GM23338 (cell line): ENCODE results near the gene RFNG. TPM values are rescaled to one million over a fixed set of nuclear protein-coding genes. Genes with fewer than 3 reads are reported as not detected.

ENCODE experiments used
- ATAC-seq: fragments of 200-7000 bp; cut with Tn5 transposase; 3 replicates; pipeline ENCODE4 v1.9.1; 2020
- DNase-seq: peaks from one replicate; pipeline ENCODE4 v3.0.0-alpha.2; 2015; ENCODE audit warnings: low spot score
- H2AFZ ChIP-seq: fragments of 200-600 bp; sonication (generic); 2 replicates; pipeline ENCODE4 v1.8.0; 2016; ENCODE audit warnings: antibody characterized with exemption, mild to moderate bottlenecking, moderate library complexity
- H3F3A ChIP-seq: fragments of 200-600 bp; sonication (generic); replicated peaks from 2 replicates; pipeline ENCODE4 v1.8.0; 2017; ENCODE audit warnings: antibody characterized with exemption, mixed run types, low read depth
- H3K27ac ChIP-seq: fragments of 200-600 bp; sonication (generic); 2 replicates; pipeline ENCODE4 v1.6.1; 2016; ENCODE audit warnings: low read depth
- H3K27me3 ChIP-seq: fragments of 200-600 bp; sonication (generic); 2 replicates; pipeline ENCODE4 v1.8.0; 2016; ENCODE audit warnings: mild to moderate bottlenecking, mixed run types, moderate library complexity; ENCODE audit not compliant: insufficient read depth
- H3K36me3 ChIP-seq: fragments of 200-600 bp; sonication (generic); 2 replicates; pipeline ENCODE4 v1.8.0; 2016; ENCODE audit warnings: mild to moderate bottlenecking; ENCODE audit not compliant: insufficient read depth
- H3K4me1 ChIP-seq: fragments of 200-600 bp; sonication (generic); 2 replicates; pipeline ENCODE4 v1.8.0; 2016; ENCODE audit warnings: mild to moderate bottlenecking, moderate library complexity; ENCODE audit not compliant: insufficient read depth
- H3K4me2 ChIP-seq: fragments of 200-600 bp; sonication (generic); 2 replicates; pipeline ENCODE4 v1.7.1; 2017; ENCODE audit warnings: mixed run types
- H3K4me3 ChIP-seq: fragments of 200-600 bp; sonication (generic); 2 replicates; pipeline ENCODE4 v1.6.1; 2016; ENCODE audit warnings: mixed run types
- H3K79me2 ChIP-seq: fragments of 200-600 bp; sonication (generic); replicated peaks from 2 replicates; pipeline ENCODE4 v1.8.0; 2017; ENCODE audit warnings: mild to moderate bottlenecking; ENCODE audit not compliant: insufficient read depth
- H3K9me2 ChIP-seq: fragments of 200-600 bp; sonication (generic); 2 replicates; pipeline ENCODE4 v1.8.0; 2017; ENCODE audit not compliant: insufficient read depth
- H4K20me1 ChIP-seq: fragments of 200-600 bp; sonication (generic); replicated peaks from 2 replicates; pipeline ENCODE4 v1.8.0; 2017; ENCODE audit warnings: mild to moderate bottlenecking; ENCODE audit not compliant: insufficient read depth
- H3K27ac Mint-ChIP-seq: 2 replicates; pipeline ENCODE4 v1.8.0; 2020; ENCODE audit warnings: inconsistent platforms, mild to moderate bottlenecking, moderate library complexity, mixed read lengths
- H3K27me3 Mint-ChIP-seq: 3 replicates; pipeline ENCODE4 v1.8.0; 2022; ENCODE audit warnings: low read depth, mild to moderate bottlenecking, moderate library complexity, mixed read lengths, inconsistent platforms; ENCODE audit not compliant: insufficient read depth, poor library complexity
- H3K36me3 Mint-ChIP-seq: 3 replicates; pipeline ENCODE4 v1.8.0; 2021; ENCODE audit warnings: low read depth, mild to moderate bottlenecking, inconsistent platforms, moderate library complexity, mixed read lengths
- H3K4me1 Mint-ChIP-seq: 3 replicates; pipeline ENCODE4 v1.8.0; 2020; ENCODE audit warnings: mild to moderate bottlenecking, inconsistent platforms, mixed read lengths
- H3K4me3 Mint-ChIP-seq: 3 replicates; pipeline ENCODE4 v1.8.0; 2021; ENCODE audit warnings: moderate library complexity, mild to moderate bottlenecking, inconsistent platforms, mixed read lengths
- H3K9me3 Mint-ChIP-seq: 3 replicates; pipeline ENCODE4 v1.8.0; 2020; ENCODE audit warnings: moderate library complexity, mild to moderate bottlenecking, inconsistent platforms, mixed read lengths
- CREB1 ChIP-seq: fragments of 250-450 bp; sonication (Bioruptor Pico); IDR thresholded peaks from 2 replicates; pipeline ENCODE4 v1.5.0; 2020; ENCODE audit warnings: low read depth, mild to moderate bottlenecking, moderate library complexity
- EZH2 ChIP-seq: fragments of 200-600 bp; sonication (generic); IDR thresholded peaks from one replicate; pipeline ENCODE4 v1.8.0; 2017; ENCODE audit warnings: antibody characterized with exemption, mild to moderate bottlenecking, low read depth; ENCODE audit not compliant: unreplicated experiment
- EZH2phosphoT487 ChIP-seq: fragments of 200-600 bp; sonication (generic); IDR thresholded peaks from one replicate; pipeline ENCODE4 v1.8.1; 2018; ENCODE audit warnings: antibody characterized with exemption; ENCODE audit not compliant: unreplicated experiment
- NANOG ChIP-seq: IDR thresholded peaks from 2 replicates; pipeline ENCODE4 v1.6.1; 2016; ENCODE audit warnings: antibody characterized with exemption, borderline replicate concordance
- POLR2AphosphoS5 ChIP-seq: IDR thresholded peaks from 2 replicates; pipeline ENCODE4 v1.6.1; 2016; ENCODE audit warnings: antibody characterized with exemption, low read depth
- STAT1 ChIP-seq: IDR thresholded peaks from one replicate; pipeline ENCODE4 v1.6.1; 2016; ENCODE audit warnings: antibody characterized with exemption; ENCODE audit not compliant: unreplicated experiment
- ZNF114 ChIP-seq: fragments of 250-450 bp; sonication (Bioruptor Pico); IDR thresholded peaks from 2 replicates; pipeline ENCODE4 v1.5.0; 2020; ENCODE audit warnings: mild to moderate bottlenecking, moderate library complexity
- ZNF331 ChIP-seq: fragments of 250-450 bp; sonication (Bioruptor Pico); IDR thresholded peaks from 2 replicates; pipeline ENCODE4 v1.5.0; 2020; ENCODE audit warnings: low read depth, mild to moderate bottlenecking, moderate library complexity
- polyA plus RNA-seq: library from polyadenylated mRNA; unstranded; fragments of >200 nt; fragmentation: Nextera tagmentation; extraction: Ambion mirVana; gene quantifications from 2 replicates; pipeline ENCODE4 v1.2.1, GENCODE V29; 2016
- total RNA-seq: library from RNA; depleted of rRNA; stranded (reverse); fragments of >200 nt; shearing (Covaris generic); gene quantifications from 2 replicates; pipeline ENCODE4 v1.2.3, GENCODE V29; 2014
- TF ChIP-seq, protein P1 (sequence below): IDR thresholded peaks from one replicate; pipeline ENCODE4 v1.6.1; 2018; ENCODE audit warnings: antibody characterized with exemption; ENCODE audit not compliant: unreplicated experiment
- TF ChIP-seq, protein P2 (sequence below): fragments of 250-450 bp; sonication (Bioruptor Pico); IDR thresholded peaks from 2 replicates; pipeline ENCODE4 v1.5.0; 2020; ENCODE audit warnings: mild to moderate bottlenecking, moderate library complexity
- TF ChIP-seq, protein P3 (sequence below), 2 experiments: fragments of 200-600 bp in 1 of 2; sonication (generic) in 1 of 2; conservative IDR thresholded peaks; 2 replicates each; pipeline versions ENCODE4 v1.5.1 to v1.6.1; 2016 to 2017; ENCODE audit warnings: antibody characterized with exemption in 2 of 2, low read depth in 2 of 2, mild to moderate bottlenecking in 2 of 2, moderate library complexity in 1 of 2
- TF ChIP-seq, protein P4 (sequence below): IDR thresholded peaks from 2 replicates; pipeline ENCODE4 v1.6.1; 2016; ENCODE audit warnings: antibody characterized with exemption

Gene RFNG
- total and polyA plus RNA-seq, 2 experiments from 2014 or later = 18.0 to 44.7 TPM

DNA sequence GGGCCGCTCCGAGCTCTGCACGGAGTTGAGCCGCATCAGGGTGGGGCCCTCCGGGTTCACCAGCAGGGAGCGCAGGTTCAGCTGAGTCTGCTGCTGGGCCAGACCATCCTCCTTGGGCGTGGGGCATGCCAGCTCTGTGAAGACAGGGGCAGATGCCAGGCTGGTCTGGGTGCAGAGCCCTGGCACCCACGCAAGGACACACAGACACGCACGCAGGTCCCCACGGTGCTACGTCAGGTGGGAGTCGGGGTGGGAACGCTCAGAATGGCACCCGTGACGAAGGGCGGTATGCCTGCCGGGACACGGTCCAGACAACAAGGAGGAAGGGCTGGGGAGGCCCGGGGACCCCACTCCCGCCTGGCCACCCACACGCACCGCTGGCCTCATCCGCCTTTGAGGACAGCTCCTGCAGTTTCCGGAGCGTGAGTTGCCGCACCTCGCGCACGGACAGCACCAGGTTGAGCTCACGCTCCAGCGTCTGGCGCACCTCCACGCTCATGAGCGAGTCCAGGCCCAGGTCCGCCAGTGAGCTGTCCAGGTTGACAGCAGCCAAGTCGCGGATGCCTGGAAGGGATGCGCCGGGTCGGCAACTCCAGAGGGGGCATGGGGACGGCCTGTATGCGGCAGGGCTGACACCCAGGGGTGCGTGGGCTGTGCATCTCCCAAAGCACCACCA is 29.3 kb upstream of the RFNG start:
- Histone ChIP-seq H3K4me3 (no peak overlapping the region), H3K4me2 (no peak overlapping the region), H3K27ac (no peak overlapping the region), H2AFZ (no peak overlapping the region), H3K79me2 (no peaks in the 10 kb centered on the region), H3K27me3 (no peaks in the 10 kb centered on the region), H3K4me1 (no peaks in the 10 kb centered on the region), H3K9me2 (no peaks in the 10 kb centered on the region), H3K36me3 (peaks cover 10% of the 10 kb centered on the region; the same call in 1 of the 2 replicates), H4K20me1 (peaks cover 8% of the 10 kb centered on the region), H3F3A (peaks cover 28% of the 10 kb centered on the region)
- Mint-ChIP-seq H3K4me3 (no peak overlapping the region), H3K36me3 (peaks cover 47% of the 10 kb centered on the region), H3K9me3 (no peaks in the 10 kb centered on the region; the same call in 2 of the 3 replicates), H3K4me1 (peaks cover 3% of the 10 kb centered on the region), H3K27ac (no peak overlapping the region), H3K27me3 (peaks cover 24% of the 10 kb centered on the region)
- DNase-seq (no peak), ATAC-seq (no peak)
- TF ChIP-seq EZH2phosphoT487 = no peak
- no peak for TF ChIP-seq ZNF331 (CRISPR knock-in tag)
- TF ChIP-seq, protein P1, sequence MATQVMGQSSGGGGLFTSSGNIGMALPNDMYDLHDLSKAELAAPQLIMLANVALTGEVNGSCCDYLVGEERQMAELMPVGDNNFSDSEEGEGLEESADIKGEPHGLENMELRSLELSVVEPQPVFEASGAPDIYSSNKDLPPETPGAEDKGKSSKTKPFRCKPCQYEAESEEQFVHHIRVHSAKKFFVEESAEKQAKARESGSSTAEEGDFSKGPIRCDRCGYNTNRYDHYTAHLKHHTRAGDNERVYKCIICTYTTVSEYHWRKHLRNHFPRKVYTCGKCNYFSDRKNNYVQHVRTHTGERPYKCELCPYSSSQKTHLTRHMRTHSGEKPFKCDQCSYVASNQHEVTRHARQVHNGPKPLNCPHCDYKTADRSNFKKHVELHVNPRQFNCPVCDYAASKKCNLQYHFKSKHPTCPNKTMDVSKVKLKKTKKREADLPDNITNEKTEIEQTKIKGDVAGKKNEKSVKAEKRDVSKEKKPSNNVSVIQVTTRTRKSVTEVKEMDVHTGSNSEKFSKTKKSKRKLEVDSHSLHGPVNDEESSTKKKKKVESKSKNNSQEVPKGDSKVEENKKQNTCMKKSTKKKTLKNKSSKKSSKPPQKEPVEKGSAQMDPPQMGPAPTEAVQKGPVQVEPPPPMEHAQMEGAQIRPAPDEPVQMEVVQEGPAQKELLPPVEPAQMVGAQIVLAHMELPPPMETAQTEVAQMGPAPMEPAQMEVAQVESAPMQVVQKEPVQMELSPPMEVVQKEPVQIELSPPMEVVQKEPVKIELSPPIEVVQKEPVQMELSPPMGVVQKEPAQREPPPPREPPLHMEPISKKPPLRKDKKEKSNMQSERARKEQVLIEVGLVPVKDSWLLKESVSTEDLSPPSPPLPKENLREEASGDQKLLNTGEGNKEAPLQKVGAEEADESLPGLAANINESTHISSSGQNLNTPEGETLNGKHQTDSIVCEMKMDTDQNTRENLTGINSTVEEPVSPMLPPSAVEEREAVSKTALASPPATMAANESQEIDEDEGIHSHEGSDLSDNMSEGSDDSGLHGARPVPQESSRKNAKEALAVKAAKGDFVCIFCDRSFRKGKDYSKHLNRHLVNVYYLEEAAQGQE = no peak
- no peak for TF ChIP-seq EZH2
- TF ChIP-seq NANOG = no peak
- TF ChIP-seq, protein P2, sequence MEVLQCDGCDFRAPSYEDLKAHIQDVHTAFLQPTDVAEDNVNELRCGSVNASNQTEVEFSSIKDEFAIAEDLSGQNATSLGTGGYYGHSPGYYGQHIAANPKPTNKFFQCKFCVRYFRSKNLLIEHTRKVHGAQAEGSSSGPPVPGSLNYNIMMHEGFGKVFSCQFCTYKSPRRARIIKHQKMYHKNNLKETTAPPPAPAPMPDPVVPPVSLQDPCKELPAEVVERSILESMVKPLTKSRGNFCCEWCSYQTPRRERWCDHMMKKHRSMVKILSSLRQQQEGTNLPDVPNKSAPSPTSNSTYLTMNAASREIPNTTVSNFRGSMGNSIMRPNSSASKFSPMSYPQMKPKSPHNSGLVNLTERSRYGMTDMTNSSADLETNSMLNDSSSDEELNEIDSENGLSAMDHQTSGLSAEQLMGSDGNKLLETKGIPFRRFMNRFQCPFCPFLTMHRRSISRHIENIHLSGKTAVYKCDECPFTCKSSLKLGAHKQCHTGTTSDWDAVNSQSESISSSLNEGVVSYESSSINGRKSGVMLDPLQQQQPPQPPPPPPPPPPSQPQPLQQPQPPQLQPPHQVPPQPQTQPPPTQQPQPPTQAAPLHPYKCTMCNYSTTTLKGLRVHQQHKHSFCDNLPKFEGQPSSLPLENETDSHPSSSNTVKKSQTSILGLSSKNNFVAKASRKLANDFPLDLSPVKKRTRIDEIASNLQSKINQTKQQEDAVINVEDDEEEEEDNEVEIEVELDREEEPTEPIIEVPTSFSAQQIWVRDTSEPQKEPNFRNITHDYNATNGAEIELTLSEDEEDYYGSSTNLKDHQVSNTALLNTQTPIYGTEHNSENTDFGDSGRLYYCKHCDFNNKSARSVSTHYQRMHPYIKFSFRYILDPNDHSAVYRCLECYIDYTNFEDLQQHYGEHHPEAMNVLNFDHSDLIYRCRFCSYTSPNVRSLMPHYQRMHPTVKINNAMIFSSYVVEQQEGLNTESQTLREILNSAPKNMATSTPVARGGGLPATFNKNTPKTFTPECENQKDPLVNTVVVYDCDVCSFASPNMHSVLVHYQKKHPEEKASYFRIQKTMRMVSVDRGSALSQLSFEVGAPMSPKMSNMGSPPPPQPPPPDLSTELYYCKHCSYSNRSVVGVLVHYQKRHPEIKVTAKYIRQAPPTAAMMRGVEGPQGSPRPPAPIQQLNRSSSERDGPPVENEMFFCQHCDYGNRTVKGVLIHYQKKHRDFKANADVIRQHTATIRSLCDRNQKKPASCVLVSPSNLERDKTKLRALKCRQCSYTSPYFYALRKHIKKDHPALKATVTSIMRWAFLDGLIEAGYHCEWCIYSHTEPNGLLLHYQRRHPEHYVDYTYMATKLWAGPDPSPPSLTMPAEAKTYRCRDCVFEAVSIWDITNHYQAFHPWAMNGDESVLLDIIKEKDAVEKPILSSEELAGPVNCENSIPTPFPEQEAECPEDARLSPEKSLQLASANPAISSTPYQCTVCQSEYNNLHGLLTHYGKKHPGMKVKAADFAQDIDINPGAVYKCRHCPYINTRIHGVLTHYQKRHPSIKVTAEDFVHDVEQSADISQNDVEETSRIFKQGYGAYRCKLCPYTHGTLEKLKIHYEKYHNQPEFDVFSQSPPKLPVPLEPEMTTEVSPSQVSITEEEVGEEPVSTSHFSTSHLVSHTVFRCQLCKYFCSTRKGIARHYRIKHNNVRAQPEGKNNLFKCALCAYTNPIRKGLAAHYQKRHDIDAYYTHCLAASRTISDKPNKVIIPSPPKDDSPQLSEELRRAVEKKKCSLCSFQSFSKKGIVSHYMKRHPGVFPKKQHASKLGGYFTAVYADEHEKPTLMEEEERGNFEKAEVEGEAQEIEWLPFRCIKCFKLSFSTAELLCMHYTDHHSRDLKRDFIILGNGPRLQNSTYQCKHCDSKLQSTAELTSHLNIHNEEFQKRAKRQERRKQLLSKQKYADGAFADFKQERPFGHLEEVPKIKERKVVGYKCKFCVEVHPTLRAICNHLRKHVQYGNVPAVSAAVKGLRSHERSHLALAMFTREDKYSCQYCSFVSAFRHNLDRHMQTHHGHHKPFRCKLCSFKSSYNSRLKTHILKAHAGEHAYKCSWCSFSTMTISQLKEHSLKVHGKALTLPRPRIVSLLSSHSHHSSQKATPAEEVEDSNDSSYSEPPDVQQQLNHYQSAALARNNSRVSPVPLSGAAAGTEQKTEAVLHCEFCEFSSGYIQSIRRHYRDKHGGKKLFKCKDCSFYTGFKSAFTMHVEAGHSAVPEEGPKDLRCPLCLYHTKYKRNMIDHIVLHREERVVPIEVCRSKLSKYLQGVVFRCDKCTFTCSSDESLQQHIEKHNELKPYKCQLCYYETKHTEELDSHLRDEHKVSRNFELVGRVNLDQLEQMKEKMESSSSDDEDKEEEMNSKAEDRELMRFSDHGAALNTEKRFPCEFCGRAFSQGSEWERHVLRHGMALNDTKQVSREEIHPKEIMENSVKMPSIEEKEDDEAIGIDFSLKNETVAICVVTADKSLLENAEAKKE (CRISPR knock-in tag) = no peak
- no peak for TF ChIP-seq ZNF114
- TF ChIP-seq, protein P3, sequence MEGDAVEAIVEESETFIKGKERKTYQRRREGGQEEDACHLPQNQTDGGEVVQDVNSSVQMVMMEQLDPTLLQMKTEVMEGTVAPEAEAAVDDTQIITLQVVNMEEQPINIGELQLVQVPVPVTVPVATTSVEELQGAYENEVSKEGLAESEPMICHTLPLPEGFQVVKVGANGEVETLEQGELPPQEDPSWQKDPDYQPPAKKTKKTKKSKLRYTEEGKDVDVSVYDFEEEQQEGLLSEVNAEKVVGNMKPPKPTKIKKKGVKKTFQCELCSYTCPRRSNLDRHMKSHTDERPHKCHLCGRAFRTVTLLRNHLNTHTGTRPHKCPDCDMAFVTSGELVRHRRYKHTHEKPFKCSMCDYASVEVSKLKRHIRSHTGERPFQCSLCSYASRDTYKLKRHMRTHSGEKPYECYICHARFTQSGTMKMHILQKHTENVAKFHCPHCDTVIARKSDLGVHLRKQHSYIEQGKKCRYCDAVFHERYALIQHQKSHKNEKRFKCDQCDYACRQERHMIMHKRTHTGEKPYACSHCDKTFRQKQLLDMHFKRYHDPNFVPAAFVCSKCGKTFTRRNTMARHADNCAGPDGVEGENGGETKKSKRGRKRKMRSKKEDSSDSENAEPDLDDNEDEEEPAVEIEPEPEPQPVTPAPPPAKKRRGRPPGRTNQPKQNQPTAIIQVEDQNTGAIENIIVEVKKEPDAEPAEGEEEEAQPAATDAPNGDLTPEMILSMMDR (conservative IDR thresholded peaks at IDR 0.05; ENCODE audit: low read depth in 2 of 2) = no peak
- TF ChIP-seq POLR2AphosphoS5 = no peak
- TF ChIP-seq CREB1 (CRISPR knock-in tag) = no peak
- TF ChIP-seq, protein P4, sequence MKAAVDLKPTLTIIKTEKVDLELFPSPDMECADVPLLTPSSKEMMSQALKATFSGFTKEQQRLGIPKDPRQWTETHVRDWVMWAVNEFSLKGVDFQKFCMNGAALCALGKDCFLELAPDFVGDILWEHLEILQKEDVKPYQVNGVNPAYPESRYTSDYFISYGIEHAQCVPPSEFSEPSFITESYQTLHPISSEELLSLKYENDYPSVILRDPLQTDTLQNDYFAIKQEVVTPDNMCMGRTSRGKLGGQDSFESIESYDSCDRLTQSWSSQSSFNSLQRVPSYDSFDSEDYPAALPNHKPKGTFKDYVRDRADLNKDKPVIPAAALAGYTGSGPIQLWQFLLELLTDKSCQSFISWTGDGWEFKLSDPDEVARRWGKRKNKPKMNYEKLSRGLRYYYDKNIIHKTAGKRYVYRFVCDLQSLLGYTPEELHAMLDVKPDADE = no peak
- TF ChIP-seq STAT1 = no peak
